Activated CD4-positive, alpha-beta T cell treated with anti-CD3 and anti-CD28 coated beads, Interleukin-2, Interleukin-4, amounts not matched to agents 100 ng/mL and 50 ng/mL, durations not matched to agents 16 hours and 8 hours (primary cell): ENCODE measurements around the gene EGFR.

Experiments
- DNase-seq: peaks from one replicate; pipeline ENCODE4 v3.0.0-alpha.2; 2020; ENCODE audit warnings: low spot score

The EGFR gene

DNA sequence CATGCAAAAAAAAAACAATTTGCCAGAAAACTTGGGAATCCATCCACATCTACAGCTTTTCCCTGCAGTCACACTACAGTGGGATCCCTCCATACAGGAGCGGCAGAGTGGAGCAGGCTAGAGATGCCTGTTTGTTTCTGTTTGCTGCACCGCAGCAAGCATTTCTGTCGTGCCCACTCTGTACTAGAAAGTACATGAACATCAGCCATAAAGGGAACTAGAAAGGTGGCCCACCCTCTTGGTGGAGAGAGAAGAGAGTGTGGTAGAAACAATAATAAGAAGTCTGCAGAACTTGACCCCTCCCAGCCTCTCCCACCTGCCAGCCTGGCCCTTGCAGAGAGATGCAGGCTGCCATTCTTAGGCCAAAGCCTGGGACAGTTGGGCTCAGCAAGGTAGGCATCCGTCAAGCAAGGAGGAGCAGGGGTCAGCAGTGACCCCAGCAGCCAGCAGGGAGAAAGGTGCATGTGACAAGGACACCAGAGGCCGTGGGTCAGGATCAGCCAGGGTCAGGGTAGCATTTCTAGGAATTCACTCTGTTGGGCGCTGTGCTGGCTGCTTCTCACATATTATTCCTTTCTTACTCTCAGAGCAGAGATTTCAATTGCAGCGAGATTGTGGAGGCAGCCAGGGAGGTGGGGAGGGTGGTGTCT, 171.8 kb downstream of the EGFR start:
- no peak for DNase-seq

- no peak for DNase-seq
Observed at GRCh38 chr7:55191161-55191925, 172.5 kb downstream of the EGFR start.

GRCh38 chr7:55191926-55192692, 173.3 kb downstream of the EGFR start:
- DNase-seq, result no peak

GRCh38 chr7:55192723-55193122, 173.9 kb downstream of the EGFR start:
- DNase-seq, result no peak

- no peak for DNase-seq
Observed at GRCh38 chr7:55193245-55193644, 174.4 kb downstream of the EGFR start.

- DNase-seq, result no peak
Observed at GRCh38 chr7:55194522-55194921, 175.7 kb downstream of the EGFR start.

- no peak for DNase-seq
Observed at GRCh38 chr7:55198634-55199392, 180.0 kb downstream of the EGFR start.

GRCh38 chr7:55199418-55199817, 180.6 kb downstream of the EGFR start:
- no peak for DNase-seq

- DNase-seq, result no peak
Observed at GRCh38 chr7:55200441-55200840, 181.6 kb downstream of the EGFR start.

DNA sequence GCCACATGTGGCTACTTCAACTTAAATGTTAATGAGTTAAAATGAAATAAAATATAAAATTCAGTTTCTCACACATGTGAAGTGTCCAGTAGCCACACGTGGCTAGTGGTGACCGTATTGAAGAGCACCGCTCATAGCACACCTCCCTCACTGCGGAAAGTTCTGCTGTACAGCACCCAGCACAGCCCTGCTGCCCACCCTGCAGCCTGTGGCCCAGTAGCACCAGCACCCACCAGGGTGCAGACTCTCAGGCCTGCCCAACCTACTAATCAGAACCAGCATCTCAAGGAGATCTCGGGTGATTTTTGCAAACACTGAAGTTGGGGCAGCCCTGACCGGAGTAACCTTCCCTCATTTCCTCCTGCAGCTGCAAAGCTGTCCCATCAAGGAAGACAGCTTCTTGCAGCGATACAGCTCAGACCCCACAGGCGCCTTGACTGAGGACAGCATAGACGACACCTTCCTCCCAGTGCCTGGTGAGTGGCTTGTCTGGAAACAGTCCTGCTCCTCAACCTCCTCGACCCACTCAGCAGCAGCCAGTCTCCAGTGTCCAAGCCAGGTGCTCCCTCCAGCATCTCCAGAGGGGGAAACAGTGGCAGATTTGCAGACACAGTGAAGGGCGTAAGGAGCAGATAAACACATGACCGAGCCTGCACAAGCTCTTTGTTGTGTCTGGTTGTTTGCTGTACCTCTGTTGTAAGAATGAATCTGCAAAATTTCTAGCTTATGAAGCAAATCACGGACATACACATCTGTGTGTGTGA, 183.5 kb downstream of the EGFR start:
- no peak for DNase-seq

DNA sequence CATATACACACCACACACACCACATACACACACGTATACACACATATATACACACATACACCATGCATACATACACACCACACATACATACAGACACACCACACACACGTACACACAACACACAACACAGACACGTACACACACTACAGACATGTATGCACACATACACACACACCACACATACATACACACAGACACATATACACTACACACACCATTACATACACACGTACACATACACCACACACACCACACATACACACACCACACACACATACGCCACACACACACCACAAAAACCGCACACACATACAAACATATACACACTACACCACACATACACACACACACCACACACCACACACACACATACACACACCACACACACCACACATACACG, 184.5 kb downstream of the EGFR start:
- no peak for DNase-seq

GRCh38 chr7:55205124-55205955, 186.5 kb downstream of the EGFR start:
- DNase-seq, result no peak

- peak; percentile 53 for DNase-seq
Observed at GRCh38 chr7:55206235-55207029, 187.6 kb downstream of the EGFR start.

- peak; percentile 19 for DNase-seq
Observed at GRCh38 chr7:55207436-55208125, 188.8 kb downstream of the EGFR start.

GRCh38 chr7:55209366-55209765, 190.5 kb downstream of the EGFR start:
- no peak for DNase-seq

DNA sequence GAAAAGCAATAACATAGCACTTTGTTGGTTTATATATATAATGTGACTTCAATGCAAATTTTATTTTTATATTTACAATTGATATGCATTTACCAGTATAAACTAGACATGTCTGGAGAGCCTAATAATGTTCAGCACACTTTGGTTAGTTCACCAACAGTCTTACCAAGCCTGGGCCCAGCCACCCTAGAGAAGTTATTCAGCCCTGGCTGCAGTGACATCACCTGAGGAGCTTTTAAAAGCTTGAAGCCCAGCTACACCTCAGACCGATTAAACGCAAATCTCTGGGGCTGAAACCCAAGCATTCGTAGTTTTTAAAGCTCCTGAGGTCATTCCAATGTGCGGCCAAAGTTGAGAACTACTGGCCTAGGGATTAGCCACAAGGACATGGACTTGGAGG, 191.4 kb downstream of the EGFR start:
- no peak for DNase-seq

- no peak for DNase-seq
Observed at GRCh38 chr7:55210716-55211115, 191.9 kb downstream of the EGFR start.

DNA sequence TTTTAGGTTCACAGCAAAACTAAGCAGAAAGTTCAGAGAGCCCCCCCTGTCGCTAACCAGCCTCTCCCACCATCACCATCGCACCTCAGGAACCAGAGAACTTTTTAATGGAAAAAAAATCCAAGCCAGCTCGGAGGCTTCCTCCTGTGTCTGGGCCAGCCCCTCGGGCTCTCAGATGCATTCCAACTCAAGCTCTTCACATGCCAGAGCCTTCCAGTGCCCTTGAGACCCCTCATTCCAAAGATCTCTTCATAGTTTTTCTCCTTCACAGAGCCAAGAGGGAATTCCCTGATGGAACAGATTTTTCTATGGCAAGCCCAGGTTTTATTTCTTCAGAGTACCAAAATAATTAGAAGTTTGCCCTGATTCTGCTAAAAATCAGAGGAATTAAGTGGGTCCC, 192.9 kb downstream of the EGFR start:
- no peak for DNase-seq

DNA sequence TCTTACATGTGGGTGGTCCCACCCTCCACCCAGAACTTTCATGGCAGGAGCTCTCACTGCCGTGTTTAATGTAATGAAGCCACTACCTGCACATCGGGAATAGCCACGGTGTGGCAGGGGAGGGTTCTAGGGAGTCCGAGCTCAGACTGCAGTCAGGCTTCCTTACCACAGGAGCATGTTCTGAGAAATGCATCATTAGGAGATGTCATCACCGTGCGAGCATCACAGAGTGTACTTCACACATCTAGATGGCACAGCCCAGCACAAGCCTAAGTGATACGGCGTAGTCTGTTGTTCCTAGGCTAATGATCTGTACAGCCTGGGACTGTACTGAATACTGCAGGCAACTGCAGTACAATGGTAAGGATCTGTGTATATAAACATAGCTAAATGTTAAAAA, 193.4 kb downstream of the EGFR start:
- no peak for DNase-seq
